ENCODE data around the gene ADAMTS6.

- TF ChIP-seq REST (IDR thresholded peaks at IDR 0.05; ENCODE audit: insufficient read depth in 1 of 2, low read depth in 2 of 2, low read length in 2 of 2) (no peak), POLR2AphosphoS5 (IDR thresholded peaks at IDR 0.05; ENCODE audit: low read depth, low read length) (no peak)
These were observed 3.7 kb upstream of the ADAMTS6 start for GRCh38 chr5:65485405-65485804.
